ENCODE measurements around the gene ZNF639. TPM values are rescaled to one million over a fixed set of nuclear protein-coding genes. Genes with fewer than 3 reads are reported as not detected.

ZNF639 gene
- total RNA-seq, 1 experiment from 2014 or later: 80.5 TPM

Other genes starting within 250 kb of the ZNF639 start
- 15.2 and 22.2 TPM in 2 replicates for gene PIK3CA, start 174.7 kb upstream of the ZNF639 start, total RNA-seq (2014; rRNA removed; shearing (Covaris generic))
- 0.13 and 2.7 TPM in 2 replicates for gene KCNMB3, start 71.9 kb upstream of the ZNF639 start, total RNA-seq (2014; rRNA removed; shearing (Covaris generic))
- 29.7 and 40.2 TPM in 2 replicates for gene MFN1, start 24.7 kb downstream of the ZNF639 start, total RNA-seq (2014; rRNA removed; shearing (Covaris generic))
- gene GNB4, start 128.4 kb downstream of the ZNF639 start, total RNA-seq (2014; rRNA removed; shearing (Covaris generic)): 105 and 113 TPM in 2 replicates
- gene ACTL6A, start 239.9 kb downstream of the ZNF639 start, total RNA-seq (2014; rRNA removed; shearing (Covaris generic)): 119 and 277 TPM in 2 replicates